ENCODE data around the gene MORC2.

Gene MORC2

GRCh38 chr22:30881361-30882183 lies 87.0 kb downstream of the MORC2 start:
- TF ChIP-seq TAF1 (IDR thresholded peaks at IDR 0.05; ENCODE audit: borderline replicate concordance, insufficient read depth, low read length): no peak
- TF ChIP-seq SIN3A (IDR thresholded peaks at IDR 0.05; ENCODE audit: borderline replicate concordance, insufficient read depth, low read length): no peak
- TF ChIP-seq FOXP2 (optimal IDR thresholded peaks at IDR 0.05; ENCODE audit: borderline replicate concordance, extremely low read depth, extremely low read length, insufficient read depth): no peak
- TF ChIP-seq, protein P1, sequence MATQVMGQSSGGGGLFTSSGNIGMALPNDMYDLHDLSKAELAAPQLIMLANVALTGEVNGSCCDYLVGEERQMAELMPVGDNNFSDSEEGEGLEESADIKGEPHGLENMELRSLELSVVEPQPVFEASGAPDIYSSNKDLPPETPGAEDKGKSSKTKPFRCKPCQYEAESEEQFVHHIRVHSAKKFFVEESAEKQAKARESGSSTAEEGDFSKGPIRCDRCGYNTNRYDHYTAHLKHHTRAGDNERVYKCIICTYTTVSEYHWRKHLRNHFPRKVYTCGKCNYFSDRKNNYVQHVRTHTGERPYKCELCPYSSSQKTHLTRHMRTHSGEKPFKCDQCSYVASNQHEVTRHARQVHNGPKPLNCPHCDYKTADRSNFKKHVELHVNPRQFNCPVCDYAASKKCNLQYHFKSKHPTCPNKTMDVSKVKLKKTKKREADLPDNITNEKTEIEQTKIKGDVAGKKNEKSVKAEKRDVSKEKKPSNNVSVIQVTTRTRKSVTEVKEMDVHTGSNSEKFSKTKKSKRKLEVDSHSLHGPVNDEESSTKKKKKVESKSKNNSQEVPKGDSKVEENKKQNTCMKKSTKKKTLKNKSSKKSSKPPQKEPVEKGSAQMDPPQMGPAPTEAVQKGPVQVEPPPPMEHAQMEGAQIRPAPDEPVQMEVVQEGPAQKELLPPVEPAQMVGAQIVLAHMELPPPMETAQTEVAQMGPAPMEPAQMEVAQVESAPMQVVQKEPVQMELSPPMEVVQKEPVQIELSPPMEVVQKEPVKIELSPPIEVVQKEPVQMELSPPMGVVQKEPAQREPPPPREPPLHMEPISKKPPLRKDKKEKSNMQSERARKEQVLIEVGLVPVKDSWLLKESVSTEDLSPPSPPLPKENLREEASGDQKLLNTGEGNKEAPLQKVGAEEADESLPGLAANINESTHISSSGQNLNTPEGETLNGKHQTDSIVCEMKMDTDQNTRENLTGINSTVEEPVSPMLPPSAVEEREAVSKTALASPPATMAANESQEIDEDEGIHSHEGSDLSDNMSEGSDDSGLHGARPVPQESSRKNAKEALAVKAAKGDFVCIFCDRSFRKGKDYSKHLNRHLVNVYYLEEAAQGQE (IDR thresholded peaks at IDR 0.05; ENCODE audit: insufficient read depth in 1 of 2, low read depth in 2 of 2, low read length in 2 of 2): no peak
- no peak for TF ChIP-seq POLR2AphosphoS5 (IDR thresholded peaks at IDR 0.05; ENCODE audit: low read depth, low read length)

DNA sequence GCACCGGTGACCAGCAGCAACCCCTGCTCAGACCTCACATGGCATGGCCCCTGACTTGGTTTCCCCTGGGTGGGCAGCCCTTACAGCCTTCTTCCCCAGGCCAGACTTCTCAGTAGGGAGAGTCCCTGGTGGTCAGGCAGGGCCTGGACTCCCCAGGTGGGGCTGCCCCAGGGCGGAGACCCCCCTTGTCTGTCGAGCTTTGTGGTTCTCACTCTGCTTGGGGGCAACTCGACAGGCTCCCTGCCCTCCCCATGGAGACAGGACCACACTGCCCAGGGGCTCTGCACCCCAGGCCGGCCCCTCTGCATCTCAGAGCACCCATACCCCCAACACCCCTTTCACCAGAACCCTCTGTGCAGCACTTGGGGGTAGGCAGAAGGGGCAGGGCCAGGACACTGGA lies 87.7 kb downstream of the MORC2 start:
- TF ChIP-seq, protein P1 (IDR thresholded peaks at IDR 0.05; ENCODE audit: insufficient read depth in 1 of 2, low read depth in 2 of 2, low read length in 2 of 2): no peak
- TF ChIP-seq TAF1 (IDR thresholded peaks at IDR 0.05; ENCODE audit: borderline replicate concordance, insufficient read depth, low read length): no peak
- no peak for TF ChIP-seq POLR2AphosphoS5 (IDR thresholded peaks at IDR 0.05; ENCODE audit: low read depth, low read length)
- TF ChIP-seq SIN3A (IDR thresholded peaks at IDR 0.05; ENCODE audit: borderline replicate concordance, insufficient read depth, low read length): no peak
- no peak for TF ChIP-seq FOXP2 (optimal IDR thresholded peaks at IDR 0.05; ENCODE audit: borderline replicate concordance, extremely low read depth, extremely low read length, insufficient read depth)

DNA sequence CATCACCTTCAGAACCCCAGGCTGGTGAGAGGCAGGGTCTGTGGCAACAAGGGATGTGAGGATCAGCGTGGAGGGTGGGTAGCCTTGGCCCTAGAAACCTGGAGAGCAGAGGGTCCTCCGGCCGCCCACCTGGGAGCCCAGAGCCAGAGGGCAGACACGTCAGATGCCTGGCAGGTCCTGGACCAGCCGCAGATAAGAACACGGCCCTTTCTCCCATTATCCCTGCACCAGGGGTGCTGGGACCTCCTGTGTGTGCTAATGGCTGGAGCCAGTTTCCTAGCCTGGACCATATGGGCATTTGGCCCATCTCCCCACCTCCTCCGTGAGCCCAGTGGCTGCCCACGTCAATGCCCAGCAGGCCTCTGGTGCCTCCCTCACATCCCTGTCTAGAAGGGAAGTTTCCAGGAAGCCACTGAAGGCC lies 88.4 kb downstream of the MORC2 start:
- TF ChIP-seq FOXP2 (optimal IDR thresholded peaks at IDR 0.05; ENCODE audit: borderline replicate concordance, extremely low read depth, extremely low read length, insufficient read depth): no peak
- no peak for TF ChIP-seq POLR2AphosphoS5 (IDR thresholded peaks at IDR 0.05; ENCODE audit: low read depth, low read length)
- no peak for TF ChIP-seq TAF1 (IDR thresholded peaks at IDR 0.05; ENCODE audit: borderline replicate concordance, insufficient read depth, low read length)
- TF ChIP-seq SIN3A (IDR thresholded peaks at IDR 0.05; ENCODE audit: borderline replicate concordance, insufficient read depth, low read length): no peak

DNA sequence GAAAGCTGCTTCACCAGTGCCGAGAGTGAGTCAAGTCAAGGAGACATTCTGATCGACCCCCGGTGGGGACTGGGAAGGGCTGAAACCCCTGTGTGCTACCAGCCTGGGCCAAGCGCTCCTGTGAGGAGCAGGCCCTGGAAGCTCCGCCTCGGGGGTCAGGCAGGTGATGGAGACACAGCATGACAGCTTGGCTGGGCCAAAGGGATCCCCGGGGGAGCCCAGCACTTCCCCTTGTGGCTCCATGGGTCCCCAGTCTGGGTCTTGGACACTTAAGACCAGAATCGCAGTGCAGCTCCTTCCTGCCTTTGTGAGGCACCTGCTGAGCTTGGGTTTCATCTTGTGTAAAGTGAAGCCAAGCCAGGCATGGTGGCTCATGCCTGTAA lies 89.2 kb downstream of the MORC2 start:
- TF ChIP-seq POLR2AphosphoS5 (IDR thresholded peaks at IDR 0.05; ENCODE audit: low read depth, low read length) (no peak), FOXP2 (optimal IDR thresholded peaks at IDR 0.05; ENCODE audit: borderline replicate concordance, extremely low read depth, extremely low read length, insufficient read depth) (no peak)

GRCh38 chr22:30878516-30879414 lies 89.8 kb downstream of the MORC2 start:
- no peak for TF ChIP-seq TAF1 (IDR thresholded peaks at IDR 0.05; ENCODE audit: borderline replicate concordance, insufficient read depth, low read length)
- no peak for TF ChIP-seq SIN3A (IDR thresholded peaks at IDR 0.05; ENCODE audit: borderline replicate concordance, insufficient read depth, low read length)

DNA sequence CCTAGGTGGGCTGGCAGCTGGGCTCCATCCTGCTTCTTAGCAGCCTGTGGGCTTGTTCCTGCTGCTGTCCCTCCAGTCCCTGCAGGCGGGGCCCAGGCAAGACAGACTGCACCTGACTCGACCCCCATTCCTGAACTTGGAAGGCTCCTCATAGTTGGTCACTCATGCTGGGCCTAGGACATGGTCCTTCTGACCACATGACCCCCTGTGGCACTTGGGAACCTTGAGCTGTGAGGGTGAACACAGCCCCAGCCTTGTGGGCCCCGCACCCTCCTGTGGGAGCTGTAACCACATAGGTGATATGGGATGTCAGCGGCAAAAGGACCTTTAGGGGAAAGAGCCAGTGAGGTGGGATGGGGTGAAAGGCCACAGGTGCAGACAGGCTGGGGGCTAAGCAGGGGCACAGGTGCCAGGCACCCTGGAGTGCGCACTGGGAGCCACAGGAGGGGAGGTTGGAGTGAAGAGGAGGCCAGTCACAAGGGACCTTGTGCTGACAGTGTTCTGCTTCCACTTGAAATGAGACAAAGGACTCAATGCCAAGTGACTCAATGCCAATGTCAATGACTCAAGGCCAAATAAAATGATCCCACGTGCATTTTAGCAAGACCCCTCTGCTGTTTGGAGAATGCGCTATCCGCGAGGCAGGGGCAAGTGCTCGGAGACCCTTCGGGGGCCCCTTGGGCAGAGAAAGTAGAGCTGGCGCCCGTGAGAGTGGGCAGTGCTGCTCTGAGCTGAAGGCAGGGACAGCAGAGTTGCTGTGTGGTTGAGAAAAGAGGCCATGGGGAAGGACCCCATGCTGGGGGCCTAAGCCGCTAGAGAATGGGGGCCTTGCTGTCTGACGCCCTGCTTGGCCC lies 90.7 kb downstream of the MORC2 start:
- TF ChIP-seq, protein P1 (IDR thresholded peaks at IDR 0.05; ENCODE audit: insufficient read depth in 1 of 2, low read depth in 2 of 2, low read length in 2 of 2): no peak
- no peak for TF ChIP-seq SIN3A (IDR thresholded peaks at IDR 0.05; ENCODE audit: borderline replicate concordance, insufficient read depth, low read length)
- no peak for TF ChIP-seq TAF1 (IDR thresholded peaks at IDR 0.05; ENCODE audit: borderline replicate concordance, insufficient read depth, low read length)
- TF ChIP-seq POLR2AphosphoS5 (IDR thresholded peaks at IDR 0.05; ENCODE audit: low read depth, low read length): no peak
- TF ChIP-seq FOXP2 (optimal IDR thresholded peaks at IDR 0.05; ENCODE audit: borderline replicate concordance, extremely low read depth, extremely low read length, insufficient read depth): no peak

Data from PFSK-1 (cell line).